Stimulated activated CD4-positive, alpha-beta T cell treated with anti-CD3 and anti-CD28 coated beads, Interleukin-15, amount 100 ng/mL, for 24 hours (primary cell): ENCODE data around the gene DMD.

Source experiments
- DNase-seq: peaks from one replicate; pipeline ENCODE4 v3.0.0-alpha.2; 2020

The DMD gene

GRCh38 chrX:31199840-31200114, 2011.6 kb downstream of the DMD start:
- DNase-seq: no peak

- no peak for DNase-seq
Measured at GRCh38 chrX:31199056-31199839, 2012.1 kb downstream of the DMD start.

GRCh38 chrX:31190221-31190975, 2021.0 kb downstream of the DMD start:
- DNase-seq: no peak

- DNase-seq: no peak
Measured at GRCh38 chrX:31186693-31187338, 2024.5 kb downstream of the DMD start.

- DNase-seq: no peak
Measured at GRCh38 chrX:31185884-31186283, 2025.5 kb downstream of the DMD start.

- no peak for DNase-seq
Measured at GRCh38 chrX:31181377-31182000, 2029.9 kb downstream of the DMD start.

GRCh38 chrX:31179203-31179602, 2032.1 kb downstream of the DMD start:
- no peak for DNase-seq

- DNase-seq: no peak
Measured at GRCh38 chrX:31178769-31179125, 2032.6 kb downstream of the DMD start.

- DNase-seq: no peak
Measured at GRCh38 chrX:31178064-31178768, 2033.1 kb downstream of the DMD start.

GRCh38 chrX:31170792-31171191, 2040.6 kb downstream of the DMD start:
- DNase-seq: no peak

- no peak for DNase-seq
Measured at GRCh38 chrX:31168551-31168950, 2042.8 kb downstream of the DMD start.

- DNase-seq: no peak
Measured at GRCh38 chrX:31166832-31167231, 2044.5 kb downstream of the DMD start.

- no peak for DNase-seq
Measured at GRCh38 chrX:31166416-31166815, 2044.9 kb downstream of the DMD start.

- DNase-seq: no peak
Measured at GRCh38 chrX:31165241-31166035, 2045.9 kb downstream of the DMD start.

- no peak for DNase-seq
Measured at GRCh38 chrX:31154946-31155345, 2056.4 kb downstream of the DMD start.

GRCh38 chrX:31153475-31154047, 2057.8 kb downstream of the DMD start:
- no peak for DNase-seq

- no peak for DNase-seq
Measured at GRCh38 chrX:31147175-31147574, 2064.2 kb downstream of the DMD start.

- DNase-seq: no peak
Measured at GRCh38 chrX:31139961-31140360, 2071.4 kb downstream of the DMD start.

GRCh38 chrX:31138124-31138523, 2073.2 kb downstream of the DMD start:
- DNase-seq: no peak

GRCh38 chrX:31136144-31136611, 2075.2 kb downstream of the DMD start:
- DNase-seq: no peak

- peak; percentile 9 for DNase-seq
Measured at GRCh38 chrX:31132821-31133241, 2078.5 kb downstream of the DMD start.
